Karpas-422 (cell line): ENCODE data around the gene TMEM132E. TPM values are rescaled to one million over a fixed set of nuclear protein-coding genes. Genes with fewer than 3 reads are reported as not detected.

Experiments used
- DNase-seq: peaks from one replicate; pipeline ENCODE4 v3.0.0-alpha.2; 2015
- H2AFZ ChIP-seq: fragments of 200-600 bp; sonication (generic); 2 replicates; pipeline ENCODE4 v1.6.1; 2014; ENCODE audit warnings: antibody characterized with exemption, low read length, mixed read lengths
- H3K27ac ChIP-seq: fragments of 200-600 bp; sonication (generic); 2 replicates; pipeline ENCODE4 v1.5.1; 2014; ENCODE audit warnings: mild to moderate bottlenecking, low read length, moderate library complexity
- H3K27me3 ChIP-seq: fragments of 200-600 bp; sonication (generic); 2 replicates; pipeline ENCODE4 v1.6.1; 2014; ENCODE audit warnings: low read length, mixed read lengths
- H3K36me3 ChIP-seq: fragments of 200-600 bp; sonication (generic); 2 replicates; pipeline ENCODE4 v1.6.1; 2014; ENCODE audit warnings: low read length, mixed read lengths; ENCODE audit not compliant: insufficient read depth
- H3K4me1 ChIP-seq: fragments of 200-600 bp; sonication (generic); 2 replicates; pipeline ENCODE4 v1.6.1; 2014; ENCODE audit warnings: mild to moderate bottlenecking, low read length, mixed read lengths
- H3K4me2 ChIP-seq: fragments of 200-600 bp; sonication (generic); 2 replicates; pipeline ENCODE4 v1.6.1; 2014; ENCODE audit warnings: low read length, low read depth, mild to moderate bottlenecking; ENCODE audit not compliant: poor library complexity, severe bottlenecking
- H3K4me3 ChIP-seq: fragments of 200-600 bp; sonication (generic); 2 replicates; pipeline ENCODE4 v1.5.1; 2014; ENCODE audit warnings: mild to moderate bottlenecking, antibody characterized with exemption, low read length, mixed read lengths
- H3K79me2 ChIP-seq: fragments of 200-600 bp; sonication (generic); 2 replicates; pipeline ENCODE4 v1.6.1; 2014; ENCODE audit warnings: mild to moderate bottlenecking, low read length, mixed read lengths
- H3K9ac ChIP-seq: fragments of 200-600 bp; sonication (generic); 2 replicates; pipeline ENCODE4 v1.6.0; 2014; ENCODE audit warnings: low read length
- H3K9me2 ChIP-seq: fragments of 200-600 bp; sonication (generic), shearing (Covaris generic); replicated peaks from 2 replicates; pipeline ENCODE4 v1.6.0; 2014; ENCODE audit warnings: mild to moderate bottlenecking, low read length, moderate library complexity; ENCODE audit not compliant: insufficient read depth
- H3K9me3 ChIP-seq: fragments of 300-700, 200-600 bp; sonication (generic); 2 replicates; pipeline ENCODE4 v1.6.1; 2014; ENCODE audit warnings: low read length, mixed read lengths
- H4K20me1 ChIP-seq: fragments of 200-600 bp; sonication (generic); 2 replicates; pipeline ENCODE4 v1.6.1; 2014; ENCODE audit warnings: mild to moderate bottlenecking, antibody characterized with exemption, low read length, low read depth; ENCODE audit not compliant: insufficient read depth
- total RNA-seq: library from RNA; depleted of rRNA; stranded (reverse); fragments of >200 nt; shearing (Covaris generic); gene quantifications from 2 replicates; pipeline ENCODE4 v1.2.3, GENCODE V29; 2014; ENCODE audit warnings: low replicate concordance

The TMEM132E gene
- total RNA-seq, 1 experiment from 2014 or later, result not detected

DNA sequence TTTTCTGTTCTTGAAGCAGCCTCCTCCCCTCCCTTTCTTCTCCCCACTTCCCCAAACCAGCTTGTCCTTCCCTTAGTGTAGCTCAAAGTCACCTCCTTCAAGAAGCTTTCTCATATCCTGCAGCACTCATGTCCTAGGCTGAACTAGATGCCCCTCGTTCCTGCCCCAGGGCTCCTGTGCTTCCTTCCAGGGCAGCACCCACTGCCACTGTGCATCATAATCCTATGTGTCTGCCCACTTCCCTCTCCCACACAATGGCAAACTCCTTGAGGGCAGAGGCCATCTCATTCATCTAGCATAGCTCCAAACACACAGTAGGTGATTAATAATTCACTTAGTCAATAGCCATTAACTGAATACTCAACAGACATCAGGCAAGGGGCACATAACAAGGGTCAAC is 6.9 kb upstream of the TMEM132E start:
- H3K79me2 ChIP-seq, result no peaks in the 10 kb centered on the region
- no peaks in the 10 kb centered on the region for H3K4me1 ChIP-seq
- no peak overlapping the region for H3K9ac ChIP-seq
- H3K9me2 ChIP-seq, result no peaks in the 10 kb centered on the region
- no peak for DNase-seq
- H3K27me3 ChIP-seq, result no peaks in the 10 kb centered on the region
- no peak overlapping the region for H3K27ac ChIP-seq
- no peak overlapping the region for H3K4me2 ChIP-seq
- H3K4me3 ChIP-seq, result no peak overlapping the region
- H3K36me3 ChIP-seq, result no peaks in the 10 kb centered on the region
- no peaks in the 10 kb centered on the region for H3K9me3 ChIP-seq
- H4K20me1 ChIP-seq, result no peaks in the 10 kb centered on the region; the same call in 1 of the 2 replicates
- H2AFZ ChIP-seq, result no peak overlapping the region

- no peaks in the 10 kb centered on the region for H3K4me1 ChIP-seq
- H3K79me2 ChIP-seq, result no peaks in the 10 kb centered on the region
- H3K4me2 ChIP-seq, result no peak overlapping the region
- H3K9me3 ChIP-seq, result no peaks in the 10 kb centered on the region
- no peaks in the 10 kb centered on the region for H3K9me2 ChIP-seq
- no peak overlapping the region for H2AFZ ChIP-seq
- H3K27me3 ChIP-seq, result no peaks in the 10 kb centered on the region
- no peak overlapping the region for H3K4me3 ChIP-seq
- no peak overlapping the region for H3K9ac ChIP-seq
- no peaks in the 10 kb centered on the region for H3K36me3 ChIP-seq
- no peak overlapping the region for H3K27ac ChIP-seq
- no peaks in the 10 kb centered on the region; the same call in 1 of the 2 replicates for H4K20me1 ChIP-seq
- DNase-seq, result no peak
Observed at GRCh38 chr17:34575182-34575581, 4.2 kb upstream of the TMEM132E start.

- H3K79me2 ChIP-seq, result no peaks in the 10 kb centered on the region
- no peak overlapping the region for H3K4me3 ChIP-seq
- no peak overlapping the region for H3K4me2 ChIP-seq
- H3K9me2 ChIP-seq, result no peaks in the 10 kb centered on the region
- H2AFZ ChIP-seq, result no peak overlapping the region
- H3K36me3 ChIP-seq, result no peaks in the 10 kb centered on the region
- no peaks in the 10 kb centered on the region for H3K9me3 ChIP-seq
- no peaks in the 10 kb centered on the region for H3K4me1 ChIP-seq
- H4K20me1 ChIP-seq, result no peaks in the 10 kb centered on the region; the same call in 1 of the 2 replicates
- no peak overlapping the region for H3K27ac ChIP-seq
- H3K27me3 ChIP-seq, result no peaks in the 10 kb centered on the region
- H3K9ac ChIP-seq, result no peak overlapping the region
- DNase-seq, result no peak
Observed at GRCh38 chr17:34578016-34578415, 1.4 kb upstream of the TMEM132E start.

DNA sequence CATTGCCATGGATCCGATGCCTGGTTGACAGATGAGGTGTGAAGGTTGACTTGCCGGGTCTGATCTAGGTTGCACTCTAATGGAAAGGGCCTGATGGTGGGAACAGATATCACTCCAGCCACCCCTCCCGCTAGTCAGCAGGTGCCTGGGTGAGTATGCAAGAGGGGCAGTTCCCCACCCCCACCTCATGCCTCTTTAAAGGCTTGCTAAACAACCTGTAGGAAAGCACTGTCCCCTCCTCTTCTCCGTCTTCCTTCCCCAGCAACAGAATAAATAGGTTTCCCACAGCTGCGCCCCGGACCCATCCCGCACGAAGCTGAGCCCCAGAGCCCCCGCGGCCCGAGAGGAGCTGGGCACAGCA is 746 bp upstream of the TMEM132E start:
- H3K36me3 ChIP-seq, result no peaks in the 10 kb centered on the region
- H3K79me2 ChIP-seq, result no peaks in the 10 kb centered on the region
- H3K9me3 ChIP-seq, result no peaks in the 10 kb centered on the region
- no peaks in the 10 kb centered on the region for H3K9me2 ChIP-seq
- H2AFZ ChIP-seq, result no peak overlapping the region
- no peak overlapping the region for H3K4me3 ChIP-seq
- no peak overlapping the region for H3K27ac ChIP-seq
- no peak overlapping the region for H3K9ac ChIP-seq
- H4K20me1 ChIP-seq, result no peaks in the 10 kb centered on the region; the same call in 1 of the 2 replicates
- DNase-seq, result no peak
- no peaks in the 10 kb centered on the region for H3K27me3 ChIP-seq
- H3K4me2 ChIP-seq, result no peak overlapping the region
- no peaks in the 10 kb centered on the region for H3K4me1 ChIP-seq

DNA sequence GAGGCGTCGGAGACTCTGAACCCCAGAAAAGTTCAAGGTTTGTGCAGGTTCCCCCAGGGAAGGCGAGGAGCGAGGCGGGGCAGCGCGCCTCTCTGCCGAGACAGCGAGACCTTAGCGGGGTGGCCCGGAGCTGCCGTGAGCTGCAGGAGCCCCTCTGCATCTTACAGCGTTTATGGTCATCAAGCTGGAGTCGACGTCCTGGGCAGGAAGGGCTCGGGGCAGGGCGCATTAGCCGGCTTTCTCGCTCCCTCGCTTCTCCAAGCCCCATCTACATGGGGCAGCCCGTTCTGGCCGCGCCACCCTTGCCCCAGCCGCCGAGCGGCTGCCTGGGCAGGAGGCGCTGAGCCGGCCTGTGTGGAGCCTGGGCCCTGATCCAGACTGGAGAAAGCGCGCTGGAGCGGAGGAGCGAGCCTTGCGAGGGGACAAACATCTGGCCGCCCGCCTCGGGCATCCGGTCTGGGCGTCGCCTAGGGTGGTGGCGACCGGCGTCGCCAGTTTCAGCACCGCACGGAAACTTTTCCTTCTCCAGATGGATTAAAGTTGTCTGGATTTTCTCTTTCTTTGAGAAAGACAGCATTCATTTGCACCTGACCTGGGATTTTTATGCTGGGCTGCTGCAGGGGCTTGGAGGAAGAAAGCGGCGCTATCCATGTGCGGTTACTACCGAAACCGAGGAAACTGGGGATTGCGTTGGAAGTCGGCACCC is 750 bp downstream of the TMEM132E start:
- H3K4me3 ChIP-seq, result no peak overlapping the region
- no peak for DNase-seq

GRCh38 chr17:34580685-34581445 is 1.5 kb downstream of the TMEM132E start:
- Histone ChIP-seq H3K27me3 (no peaks in the 10 kb centered on the region), H3K27ac (no peak overlapping the region), H2AFZ (no peak overlapping the region), H4K20me1 (no peaks in the 10 kb centered on the region; the same call in 1 of the 2 replicates), H3K9ac (no peak overlapping the region), H3K9me3 (no peaks in the 10 kb centered on the region), H3K79me2 (no peaks in the 10 kb centered on the region), H3K4me1 (no peaks in the 10 kb centered on the region), H3K4me2 (no peak overlapping the region), H3K4me3 (no peak overlapping the region), H3K36me3 (no peaks in the 10 kb centered on the region), H3K9me2 (no peaks in the 10 kb centered on the region)
- no peak for DNase-seq

More for the DNA sequence above, 750 bp downstream of the TMEM132E start:
- Histone ChIP-seq H3K4me2 (no peak overlapping the region), H3K36me3 (no peaks in the 10 kb centered on the region), H3K79me2 (no peaks in the 10 kb centered on the region), H3K9me3 (no peaks in the 10 kb centered on the region), H4K20me1 (no peaks in the 10 kb centered on the region; the same call in 1 of the 2 replicates), H3K9me2 (no peaks in the 10 kb centered on the region), H3K9ac (no peak overlapping the region), H3K27me3 (no peaks in the 10 kb centered on the region), H3K4me1 (no peaks in the 10 kb centered on the region), H2AFZ (no peak overlapping the region), H3K27ac (no peak overlapping the region)

- Histone ChIP-seq H3K4me1 (no peaks in the 10 kb centered on the region), H2AFZ (no peak overlapping the region), H3K36me3 (no peaks in the 10 kb centered on the region), H3K9ac (no peak overlapping the region), H3K79me2 (no peaks in the 10 kb centered on the region), H3K9me3 (no peaks in the 10 kb centered on the region), H3K4me2 (no peak overlapping the region), H3K27ac (no peak overlapping the region), H3K9me2 (no peaks in the 10 kb centered on the region), H3K27me3 (no peaks in the 10 kb centered on the region), H4K20me1 (no peaks in the 10 kb centered on the region; the same call in 1 of the 2 replicates), H3K4me3 (no peak overlapping the region)
- no peak for DNase-seq
Observed at GRCh38 chr17:34581446-34582184, 2.2 kb downstream of the TMEM132E start.
